Central memory CD8-positive, alpha-beta T cell (primary cell): ENCODE data around the gene NOS1AP.

ENCODE experiments used
- ATAC-seq: fragments of 150-1000 bp; cut with Tn5 transposase; replicated peaks from 2 replicates; pipeline ENCODE4 v1.10.0; 2022; ENCODE audit warnings: mild to moderate bottlenecking, moderate FRiP score, moderate number of reproducible peaks; ENCODE audit not compliant: poor library complexity, severe bottlenecking; ENCODE audit errors: extremely low read depth
- DNase-seq, 2 donors: peaks; one replicate each; pipeline ENCODE4 v3.0.0; 2021; ENCODE audit warnings: low spot score in 2 of 2
- H3K27ac Mint-ChIP-seq: one replicate; pipeline ENCODE4 v1.8.0; 2022; ENCODE audit warnings: low read depth, mild to moderate bottlenecking, moderate library complexity, mixed read lengths
- H3K27me3 Mint-ChIP-seq: one replicate; pipeline ENCODE4 v1.8.0; 2022; ENCODE audit warnings: mixed read lengths
- H3K36me3 Mint-ChIP-seq: one replicate; pipeline ENCODE4 v1.8.0; 2022; ENCODE audit warnings: mild to moderate bottlenecking, moderate library complexity, mixed read lengths; ENCODE audit not compliant: insufficient read depth
- H3K4me1 Mint-ChIP-seq: one replicate; pipeline ENCODE4 v1.8.0; 2022; ENCODE audit warnings: mixed read lengths
- H3K4me3 Mint-ChIP-seq: one replicate; pipeline ENCODE4 v1.8.0; 2022; ENCODE audit warnings: mild to moderate bottlenecking, moderate library complexity, mixed read lengths
- H3K9me3 Mint-ChIP-seq: one replicate; pipeline ENCODE4 v1.8.0; 2022; ENCODE audit warnings: mixed read lengths

Gene NOS1AP

GRCh38 chr1:162108426-162108825, 38.9 kb downstream of the NOS1AP start:
- H3K36me3 Mint-ChIP-seq: no peaks in the 10 kb centered on the region
- H3K27me3 Mint-ChIP-seq: peaks cover 79% of the 10 kb centered on the region
- no peak overlapping the region for H3K4me3 Mint-ChIP-seq
- H3K27ac Mint-ChIP-seq: no peak overlapping the region
- no peak for ATAC-seq
- H3K9me3 Mint-ChIP-seq: peaks cover 11% of the 10 kb centered on the region
- peaks cover 5% of the 10 kb centered on the region for H3K4me1 Mint-ChIP-seq
- no peak for DNase-seq

DNA sequence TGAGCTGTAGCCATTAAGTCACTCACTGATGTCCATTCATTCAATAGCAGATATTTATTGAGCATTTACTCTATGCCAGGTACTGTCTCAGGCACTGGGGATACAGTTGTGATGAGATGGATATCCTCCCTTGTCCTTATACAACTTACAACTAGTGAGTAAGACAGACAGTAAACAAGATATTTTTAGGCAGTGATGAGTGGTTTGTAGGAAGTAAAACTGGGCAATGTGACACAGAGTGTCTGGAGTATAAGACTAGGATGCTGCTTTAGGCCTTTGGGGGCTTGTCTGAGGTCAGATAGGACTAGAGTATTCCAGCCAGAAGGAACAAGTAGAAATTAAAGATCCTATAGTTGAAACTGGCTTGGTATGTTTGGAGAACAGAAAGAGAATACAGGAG, 41.4 kb downstream of the NOS1AP start:
- no peak overlapping the region for H3K4me3 Mint-ChIP-seq
- ATAC-seq: no peak
- peaks cover 72% of the 10 kb centered on the region for H3K27me3 Mint-ChIP-seq
- no peak overlapping the region for H3K27ac Mint-ChIP-seq
- peaks cover 7% of the 10 kb centered on the region for H3K4me1 Mint-ChIP-seq
- peaks cover 2% of the 10 kb centered on the region for H3K36me3 Mint-ChIP-seq
- no peak for DNase-seq
- peaks cover 11% of the 10 kb centered on the region for H3K9me3 Mint-ChIP-seq

- Mint-ChIP-seq H3K36me3 (peaks cover 2% of the 10 kb centered on the region), H3K4me3 (no peak overlapping the region), H3K9me3 (peaks cover 11% of the 10 kb centered on the region), H3K27ac (no peak overlapping the region), H3K27me3 (peaks cover 72% of the 10 kb centered on the region), H3K4me1 (peaks cover 7% of the 10 kb centered on the region)
- DNase-seq: no peak
- no peak for ATAC-seq
These were observed 42.1 kb downstream of the NOS1AP start for GRCh38 chr1:162111572-162111971.

DNA sequence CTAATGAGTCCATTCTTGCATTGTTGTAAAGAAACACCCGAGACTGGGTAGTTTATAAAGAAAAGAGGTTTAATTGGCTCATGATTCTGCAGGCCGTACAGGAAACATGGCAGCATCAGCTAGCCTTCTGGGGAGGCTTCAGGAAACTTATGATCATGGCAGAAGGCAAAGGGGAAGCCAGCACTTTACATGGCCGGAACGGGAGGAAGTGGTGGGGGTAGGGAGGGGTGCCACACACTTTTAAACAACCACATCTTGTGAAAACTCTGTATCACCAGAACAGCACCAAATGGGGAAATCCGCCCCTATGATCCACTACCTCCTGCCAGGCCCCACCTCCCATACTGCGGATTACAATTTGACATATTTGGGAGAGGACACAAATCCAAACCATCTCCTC, 43.9 kb downstream of the NOS1AP start:
- H3K4me3 Mint-ChIP-seq: no peak overlapping the region
- peaks cover 7% of the 10 kb centered on the region for H3K4me1 Mint-ChIP-seq
- H3K36me3 Mint-ChIP-seq: peaks cover 2% of the 10 kb centered on the region
- H3K9me3 Mint-ChIP-seq: peaks cover 7% of the 10 kb centered on the region
- H3K27me3 Mint-ChIP-seq: peaks cover 69% of the 10 kb centered on the region
- ATAC-seq (no peak), DNase-seq (no peak)
- no peak overlapping the region for H3K27ac Mint-ChIP-seq

DNA sequence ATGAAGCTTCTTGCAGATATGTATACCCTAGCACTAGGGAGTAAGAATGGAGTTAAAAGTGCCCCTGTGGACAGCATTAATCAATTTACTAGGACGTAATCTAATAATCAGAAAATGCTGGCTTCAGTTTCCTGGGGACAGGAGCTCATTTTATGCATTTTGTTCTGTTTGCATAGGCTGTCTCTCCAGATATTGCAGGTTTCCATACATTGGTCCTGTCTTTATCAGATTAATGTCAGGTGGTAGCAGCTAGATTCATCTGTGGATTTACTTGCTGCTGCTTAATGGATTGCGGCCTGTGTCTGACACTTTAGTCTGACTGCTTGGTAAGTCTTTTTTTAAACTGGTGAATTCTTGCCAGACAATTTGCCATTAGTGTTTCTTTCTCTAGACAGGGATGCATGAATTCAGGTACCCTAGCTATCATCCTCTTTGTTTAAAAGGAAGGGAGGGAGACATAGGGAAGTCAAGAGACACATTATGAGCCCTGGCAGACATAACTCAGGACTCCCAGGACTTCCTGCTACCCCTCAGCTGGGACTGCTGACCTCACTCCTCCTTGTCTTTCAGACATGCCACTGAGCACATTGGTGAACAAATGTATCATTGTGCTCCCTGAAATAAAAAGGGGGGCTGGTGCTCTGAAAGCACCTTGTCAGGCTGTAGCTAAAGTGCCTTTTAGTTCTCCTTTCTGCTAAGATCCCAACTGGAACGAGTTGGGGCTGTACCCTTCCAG, 47.7 kb downstream of the NOS1AP start:
- H3K4me3 Mint-ChIP-seq: no peak overlapping the region
- H3K4me1 Mint-ChIP-seq: peaks cover 7% of the 10 kb centered on the region
- no peak for DNase-seq
- H3K27me3 Mint-ChIP-seq: peaks cover 59% of the 10 kb centered on the region
- H3K36me3 Mint-ChIP-seq: peaks cover 4% of the 10 kb centered on the region
- H3K27ac Mint-ChIP-seq: no peak overlapping the region
- no peak for ATAC-seq
- no peaks in the 10 kb centered on the region for H3K9me3 Mint-ChIP-seq

DNA sequence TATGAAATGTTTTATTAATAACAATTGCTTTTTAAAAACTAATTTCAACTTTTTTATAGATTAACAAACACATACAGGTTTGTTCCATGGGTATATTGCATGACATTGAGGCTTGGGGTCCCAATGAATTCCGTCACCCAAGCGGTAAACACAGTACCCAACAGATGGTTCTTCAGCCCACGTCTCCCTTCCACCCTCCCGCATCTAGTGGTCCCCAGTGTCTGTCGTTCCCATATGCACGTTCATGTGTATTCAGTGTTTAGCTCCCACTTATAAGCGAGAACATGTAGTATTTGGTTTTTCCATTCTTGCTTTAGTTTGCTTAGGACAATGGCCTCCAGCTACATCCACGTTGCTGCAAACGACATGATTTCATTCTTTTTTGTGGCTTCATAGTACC, 48.6 kb downstream of the NOS1AP start:
- Mint-ChIP-seq H3K36me3 (peaks cover 4% of the 10 kb centered on the region), H3K9me3 (no peaks in the 10 kb centered on the region), H3K4me3 (no peak overlapping the region), H3K27ac (no peak overlapping the region), H3K4me1 (peaks cover 6% of the 10 kb centered on the region), H3K27me3 (peaks cover 50% of the 10 kb centered on the region)
- ATAC-seq (no peak), DNase-seq (no peak)

DNA sequence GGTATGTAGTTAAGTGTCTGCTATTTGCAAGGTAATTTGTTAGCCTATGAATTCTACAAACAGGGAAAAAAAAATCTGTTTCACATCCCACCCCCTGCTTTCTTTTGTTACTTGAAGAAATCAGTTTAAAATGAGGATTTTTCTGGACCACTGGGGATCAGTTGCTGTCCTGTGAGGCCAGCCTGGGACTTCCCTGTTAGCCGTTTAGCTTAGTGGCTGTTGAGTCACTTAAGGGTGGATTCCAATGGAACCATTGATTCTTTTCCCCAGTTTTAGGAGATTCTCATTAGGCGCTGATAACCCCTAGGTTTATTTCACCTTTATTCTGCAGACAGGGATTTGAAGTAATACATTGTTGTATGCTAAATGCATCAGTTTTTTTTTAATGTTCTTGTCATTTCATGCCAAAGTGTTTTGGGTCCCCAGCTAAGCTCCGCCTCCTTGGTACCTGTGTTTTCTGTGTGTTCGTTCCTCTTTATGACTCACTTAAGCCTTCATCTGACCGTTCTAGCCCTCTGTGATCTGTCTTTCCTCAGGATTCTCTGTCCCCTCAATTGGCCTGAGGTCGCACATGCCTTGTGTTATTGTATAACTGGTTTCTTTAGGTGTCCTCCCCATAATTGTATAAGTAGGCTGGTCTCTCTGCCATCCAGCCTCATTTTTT, 59.3 kb downstream of the NOS1AP start:
- Mint-ChIP-seq H3K27me3 (peaks cover 75% of the 10 kb centered on the region), H3K4me1 (no peaks in the 10 kb centered on the region), H3K4me3 (no peak overlapping the region)

GRCh38 chr1:162130308-162130707, 60.8 kb downstream of the NOS1AP start:
- no peak for DNase-seq
- H3K4me3 Mint-ChIP-seq: no peak overlapping the region
- ATAC-seq: no peak
- no peaks in the 10 kb centered on the region for H3K36me3 Mint-ChIP-seq
- no peaks in the 10 kb centered on the region for H3K9me3 Mint-ChIP-seq
- peaks cover 77% of the 10 kb centered on the region for H3K27me3 Mint-ChIP-seq
- no peaks in the 10 kb centered on the region for H3K4me1 Mint-ChIP-seq
- H3K27ac Mint-ChIP-seq: no peak overlapping the region

More for the DNA sequence above, 59.3 kb downstream of the NOS1AP start:
- H3K36me3 Mint-ChIP-seq: no peaks in the 10 kb centered on the region
- no peak for ATAC-seq
- no peaks in the 10 kb centered on the region for H3K9me3 Mint-ChIP-seq
- DNase-seq: no peak
- no peak overlapping the region for H3K27ac Mint-ChIP-seq

DNA sequence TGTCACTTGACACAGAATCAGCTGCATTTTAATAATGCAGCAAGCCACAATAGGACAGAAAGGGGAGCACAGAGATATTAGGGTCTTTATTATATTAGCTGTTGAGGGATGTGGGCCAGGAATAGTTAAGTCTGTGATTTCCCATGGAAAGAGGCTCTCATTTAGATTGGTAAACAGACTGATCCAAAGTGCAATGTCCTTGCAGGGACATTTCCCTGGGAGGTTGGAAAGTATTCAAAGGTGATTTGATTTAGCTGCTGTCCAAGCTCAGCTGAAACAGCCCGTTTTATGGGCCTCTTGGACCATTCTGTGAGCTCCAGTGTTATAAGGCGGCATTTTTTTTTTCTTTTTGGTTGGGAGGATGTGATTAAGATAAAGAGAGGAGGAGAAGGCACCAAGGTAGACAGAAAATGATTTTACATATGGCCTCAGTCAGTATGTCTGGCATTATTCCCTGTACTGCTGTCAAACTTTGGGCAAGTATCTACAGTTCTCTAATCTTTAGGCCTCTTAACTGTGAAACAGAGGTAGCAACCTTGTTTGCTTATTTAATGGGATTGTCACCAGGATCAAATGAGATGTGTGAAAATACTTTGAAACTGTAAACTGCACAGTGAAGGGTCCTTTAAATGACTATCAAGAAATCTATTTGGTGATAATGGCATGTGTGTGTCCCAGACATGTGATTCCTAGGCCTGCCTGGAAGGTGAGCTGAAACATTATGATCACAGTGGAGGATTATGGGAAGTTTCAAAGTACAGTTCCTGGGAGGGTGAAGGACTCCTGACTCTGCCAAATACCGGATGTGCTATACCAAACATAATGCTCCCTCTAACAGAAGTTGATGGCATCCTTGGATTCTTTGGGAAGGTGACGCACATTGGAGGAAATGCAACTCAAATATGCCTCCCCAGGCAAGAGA, 62.2 kb downstream of the NOS1AP start:
- no peaks in the 10 kb centered on the region for H3K9me3 Mint-ChIP-seq
- ATAC-seq (no peak), DNase-seq (no peak)
- no peak overlapping the region for H3K27ac Mint-ChIP-seq
- H3K4me1 Mint-ChIP-seq: no peaks in the 10 kb centered on the region
- no peaks in the 10 kb centered on the region for H3K36me3 Mint-ChIP-seq
- peaks cover 66% of the 10 kb centered on the region for H3K27me3 Mint-ChIP-seq
- H3K4me3 Mint-ChIP-seq: no peak overlapping the region

DNA sequence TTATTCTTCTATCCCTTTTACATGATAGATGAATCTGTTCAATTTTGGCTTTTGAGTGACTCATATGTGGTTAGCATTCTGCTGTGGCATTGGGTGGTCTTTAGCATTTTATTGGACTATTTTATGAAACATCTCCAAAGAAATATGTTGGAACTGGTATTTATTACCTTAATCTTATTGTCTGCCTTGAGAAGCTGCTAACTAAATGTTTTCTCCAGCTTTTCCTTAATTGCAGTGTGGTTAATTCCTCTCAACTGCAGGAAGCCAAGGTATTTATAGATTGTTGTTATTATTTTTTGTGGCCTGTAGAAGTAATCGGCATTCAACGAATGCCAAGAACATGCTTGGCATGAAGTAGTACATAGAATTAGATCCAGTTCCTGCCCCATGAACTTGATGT, 64.1 kb downstream of the NOS1AP start:
- no peaks in the 10 kb centered on the region for H3K36me3 Mint-ChIP-seq
- no peaks in the 10 kb centered on the region for H3K4me1 Mint-ChIP-seq
- H3K27me3 Mint-ChIP-seq: peaks cover 63% of the 10 kb centered on the region
- H3K9me3 Mint-ChIP-seq: no peaks in the 10 kb centered on the region
- ATAC-seq (no peak), DNase-seq (no peak)
- no peak overlapping the region for H3K4me3 Mint-ChIP-seq
- no peak overlapping the region for H3K27ac Mint-ChIP-seq

GRCh38 chr1:162134646-162135045, 65.2 kb downstream of the NOS1AP start:
- ATAC-seq (no peak), DNase-seq (no peak)
- Mint-ChIP-seq H3K27me3 (peaks cover 52% of the 10 kb centered on the region), H3K4me1 (no peaks in the 10 kb centered on the region), H3K36me3 (no peaks in the 10 kb centered on the region), H3K27ac (no peak overlapping the region), H3K4me3 (no peak overlapping the region), H3K9me3 (no peaks in the 10 kb centered on the region)

DNA sequence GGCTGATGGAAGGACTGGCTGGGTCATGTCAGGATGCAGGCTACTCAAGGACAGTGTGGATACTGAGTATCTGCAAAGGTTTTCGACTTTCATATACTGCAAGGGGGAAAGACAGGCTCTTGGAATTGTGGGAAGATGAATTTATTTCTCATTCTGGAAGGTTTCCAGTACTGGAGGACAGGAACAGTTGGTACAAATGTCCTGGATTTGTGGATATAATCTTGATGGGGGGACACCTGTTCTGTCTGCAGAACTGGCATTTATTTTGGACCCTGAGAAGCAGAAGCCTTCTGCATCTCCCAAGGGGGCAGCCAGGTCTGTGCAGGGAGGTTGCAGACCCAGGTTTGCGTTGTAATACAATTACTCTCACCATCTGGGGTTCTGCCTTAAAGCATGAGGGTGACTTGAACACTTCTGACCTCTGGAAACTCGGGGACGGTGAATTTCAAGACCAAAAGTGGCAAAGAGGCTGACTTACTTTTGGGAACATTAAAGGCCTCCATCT, 65.8 kb downstream of the NOS1AP start:
- Mint-ChIP-seq H3K27ac (no peak overlapping the region), H3K4me3 (no peak overlapping the region), H3K27me3 (peaks cover 46% of the 10 kb centered on the region), H3K4me1 (no peaks in the 10 kb centered on the region), H3K9me3 (no peaks in the 10 kb centered on the region), H3K36me3 (no peaks in the 10 kb centered on the region)
- no peak for DNase-seq
- no peak for ATAC-seq
